ENCODE measurements around the gene POGZ. TPM values are rescaled to one million over a fixed set of nuclear protein-coding genes. Genes with fewer than 3 reads are reported as not detected.

The POGZ gene
- total RNA-seq, result 96.3 TPM
- long read RNA-seq, full-length matches to known transcripts, result 4 of 28 reads
- long read RNA-seq, partial matches to known transcripts, result 6 of 28 reads
- long read RNA-seq, other reads (novel, unspliced or antisense), result 18 of 28 reads

GRCh38 chr1:151459331-151460046 lies at the start of gene POGZ:
TSS of gene POGZ (minus strand) at chr1:151459494. CDS start at chr1:151442204, 17,290 bp downstream.
- no peak for TF ChIP-seq CTCF (IDR thresholded peaks at IDR 0.05)
- intact Hi-C loops (cut with DNase I), result no loop called here

GRCh38 chr1:151508833-151509232 lies 49.5 kb upstream of the POGZ start:
- no peaks in the 10 kb centered on the region for H3K9me3 ChIP-seq
- peak; percentile 1 for ATAC-seq
- no peak overlapping the region for H3K27ac ChIP-seq
- no peak for DNase-seq
- peaks cover 17% of the 10 kb centered on the region for H3K4me1 ChIP-seq
- no peaks in the 10 kb centered on the region for H3K27me3 ChIP-seq
- no peaks in the 10 kb centered on the region for H3K36me3 ChIP-seq
- intact Hi-C loops (cut with DNase I), result no loop called here
- no peak for TF ChIP-seq CTCF (IDR thresholded peaks at IDR 0.05)
- no peak overlapping the region for H3K4me3 ChIP-seq

More at GRCh38 chr1:151459331-151460046, at the start of gene POGZ:
- Histone ChIP-seq H3K27ac (peak within 1 kb of the TSS; percentile 97), H3K36me3 (no peaks in the 10 kb centered on the region), H3K9me3 (no peaks in the 10 kb centered on the region), H3K4me1 (peaks cover 20% of the 10 kb centered on the region), H3K27me3 (no peaks in the 10 kb centered on the region), H3K4me3 (peak within 1 kb of the TSS; percentile 78)
- ATAC-seq (peak; percentile 97), DNase-seq (peak; percentile 98)

GRCh38 chr1:151504759-151505158 lies 45.5 kb upstream of the POGZ start:
- intact Hi-C loops (cut with DNase I), result no loop called here
- H3K9me3 ChIP-seq, result no peaks in the 10 kb centered on the region
- no peak for TF ChIP-seq CTCF (IDR thresholded peaks at IDR 0.05)
- ATAC-seq (no peak), DNase-seq (no peak)
- H3K36me3 ChIP-seq, result no peaks in the 10 kb centered on the region
- H3K27me3 ChIP-seq, result no peaks in the 10 kb centered on the region
- H3K4me3 ChIP-seq, result no peak overlapping the region
- H3K27ac ChIP-seq, result no peak overlapping the region
- no peaks in the 10 kb centered on the region for H3K4me1 ChIP-seq

GRCh38 chr1:151504252-151504651 lies 45.0 kb upstream of the POGZ start:
- Histone ChIP-seq H3K9me3 (no peaks in the 10 kb centered on the region), H3K27me3 (no peaks in the 10 kb centered on the region), H3K27ac (no peak overlapping the region), H3K4me3 (no peak overlapping the region), H3K36me3 (no peaks in the 10 kb centered on the region), H3K4me1 (no peaks in the 10 kb centered on the region)
- intact Hi-C loops (cut with DNase I), result no loop called here
- TF ChIP-seq CTCF (IDR thresholded peaks at IDR 0.05), result no peak
- ATAC-seq, result no peak
- DNase-seq, result no peak

GRCh38 chr1:151502859-151503780 lies 43.8 kb upstream of the POGZ start:
- intact Hi-C loops (cut with DNase I), result no loop called here
- H3K4me1 ChIP-seq, result no peaks in the 10 kb centered on the region
- H3K27ac ChIP-seq, result no peak overlapping the region
- peak; percentile 36 for ATAC-seq
- no peaks in the 10 kb centered on the region for H3K36me3 ChIP-seq
- no peaks in the 10 kb centered on the region for H3K9me3 ChIP-seq
- no peak for DNase-seq
- no peak for TF ChIP-seq CTCF (IDR thresholded peaks at IDR 0.05)
- no peaks in the 10 kb centered on the region for H3K27me3 ChIP-seq
- no peak overlapping the region for H3K4me3 ChIP-seq
